Measurements from ENCODE around the gene UBQLNL. TPM values are rescaled to one million over a fixed set of nuclear protein-coding genes. Genes with fewer than 3 reads are reported as not detected.
A peak's percentile ranks its signal among the peaks of the same experiment; 100 is the strongest.

Gene UBQLNL
- total and polyA plus RNA-seq, 2 of the 4 experiments (the other 2 are of a cell fraction), result 0.18 to 0.48 TPM

DNA sequence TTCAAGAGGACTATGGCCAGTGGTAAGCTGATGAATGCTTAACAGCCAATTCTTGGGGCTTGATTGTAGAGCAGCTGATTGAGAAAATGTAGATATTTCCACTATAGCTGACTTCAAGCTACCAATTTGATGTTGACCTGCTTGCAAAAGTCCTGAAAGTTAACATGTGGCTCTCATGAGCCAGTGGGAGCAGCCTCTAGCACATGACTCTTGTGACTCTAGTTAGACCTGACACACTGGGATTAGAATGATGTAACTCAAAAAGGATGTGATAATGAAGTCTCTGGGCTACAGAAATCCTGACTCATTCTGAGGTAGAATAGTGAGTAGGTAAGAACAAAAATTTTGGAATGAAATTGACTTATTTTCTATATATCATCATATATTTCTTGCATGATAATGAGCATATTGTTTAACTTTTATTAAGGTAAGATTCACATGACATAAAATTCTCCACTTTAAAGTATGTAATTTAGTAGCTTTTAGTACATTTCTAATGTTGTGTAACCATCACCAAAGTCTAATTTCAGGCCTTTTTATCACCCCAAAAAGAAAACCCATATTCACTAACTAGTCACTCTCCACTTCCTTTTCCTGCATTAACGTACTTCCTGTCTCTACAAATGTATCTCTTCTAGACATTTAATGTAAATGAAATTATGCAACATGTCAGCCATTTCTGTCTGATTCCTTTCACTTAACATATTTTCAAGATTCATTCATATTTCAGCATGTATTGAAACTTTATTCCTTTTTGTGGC, 47.9 kb upstream of the UBQLNL start:
- Histone ChIP-seq H3K4me2 (ENCODE audit: low read depth, low read length) (no peak overlapping the region), H3K27ac (ENCODE audit: insufficient read depth, low read length) (no peak overlapping the region), H2AK9ac (replicated peaks; ENCODE audit: low read depth, low read length, poor library complexity) (no peak overlapping the region), H3K9me3 (ENCODE audit: control insufficient read depth, insufficient read depth, low read length) (no peaks in the 10 kb centered on the region), H3K9me1 (ENCODE audit: insufficient read depth, low read length) (no peaks in the 10 kb centered on the region), H2BK5ac (ENCODE audit: low read depth, low read length, poor library complexity, severe bottlenecking) (no peak overlapping the region), H4K20me1 (ENCODE audit: insufficient read depth, low read length) (no peaks in the 10 kb centered on the region), H2BK20ac (ENCODE audit: low read depth, low read length) (no peak overlapping the region), H4K91ac (ENCODE audit: insufficient read depth, low read depth, low read length) (no peak overlapping the region), H2AFZ (replicated peaks; ENCODE audit: low read length, poor library complexity) (peak overlapping the region; percentile 65), H3K4me3 (ENCODE audit: insufficient read depth, low read depth, low read length) (no peak overlapping the region), H3K4ac (ENCODE audit: low read depth, low read length) (no peak overlapping the region), H3K36me3 (ENCODE audit: control insufficient read depth, insufficient read depth, low read length) (no peaks in the 10 kb centered on the region), H3K56ac (ENCODE audit: extremely low read depth, insufficient read depth, low read length) (no peak overlapping the region), H2BK120ac (ENCODE audit: low read depth, low read length) (no peak overlapping the region), H3K18ac (ENCODE audit: low read depth, low read length) (no peak overlapping the region), H4K5ac (ENCODE audit: low read depth, low read length) (no peak overlapping the region), H3K79me1 (ENCODE audit: low read depth in 1 of 2, low read length in 2 of 2) (no peaks in the 10 kb centered on the region), H3K9ac (ENCODE audit: low read depth, low read length) (no peak overlapping the region), H2AK5ac (ENCODE audit: low read depth, low read length) (no peak overlapping the region), H2BK15ac (ENCODE audit: low read depth, low read length) (no peak overlapping the region), H3K14ac (replicated peaks; ENCODE audit: low read depth, low read length) (no peak overlapping the region), H3K27me3 (ENCODE audit: control insufficient read depth, insufficient read depth, low read length) (no peaks in the 10 kb centered on the region), H4K8ac (ENCODE audit: low read depth in 2 of 2, low read length in 2 of 2) (no peak overlapping the region), H3K23ac (ENCODE audit: low read depth, low read length) (no peak overlapping the region), H3K4me1 (ENCODE audit: control insufficient read depth, insufficient read depth, low read length) (no peaks in the 10 kb centered on the region)
- in situ Hi-C loops (cut with MboI; ENCODE audit: low sequenced_read_pairs) (no loop called here), dilution Hi-C loops (cut with HindIII; ENCODE audit: low sequenced_read_pairs, unreplicated experiment) (no loop called here), intact Hi-C loops (cut with micrococcal nuclease) (no loop called here)
- TF ChIP-seq RFX5 (IDR thresholded peaks at IDR 0.05; ENCODE audit: low read depth, low read length) (no peak), CHD1 (IDR thresholded peaks at IDR 0.05; ENCODE audit: low read depth, low read length) (no peak), FOS (IDR thresholded peaks at IDR 0.05; ENCODE audit: low read depth, low read length) (no peak), RAD21 (IDR thresholded peaks at IDR 0.05; ENCODE audit: low read length) (no peak), NFE2L2 (IDR thresholded peaks at IDR 0.05; ENCODE audit: low read depth, low read length) (no peak), MAFK (IDR thresholded peaks at IDR 0.05; ENCODE audit: low read depth, low read length) (no peak)
- BruUV-seq (replicated peaks), result no TSS peak
- CTCF ChIA-PET, result interaction anchor here (0.6 kb wide), 1 partner anchor 132 kb away, joined by 4 read pairs; no protein-coding TSS in a partner anchor
- WGBS, 2 experiments (ENCODE audit: extremely low coverage in 2 of 2, insufficient read length in 1 of 2), result no CpG with 5 or more reads among the region's 1 CpG
- DNase-seq (peak; percentile 29), ATAC-seq (ENCODE audit: low read depth) (no peak)
- POLR2A ChIA-PET (ENCODE audit: unreplicated experiment), result no interaction called here

All from IMR-90 (cell line).